ENCODE results near the gene MAP2K1.

- TF ChIP-seq NFE2L2 (IDR thresholded peaks at IDR 0.05; ENCODE audit: low read depth, low read length) (no peak), RCOR1 (IDR thresholded peaks at IDR 0.05; ENCODE audit: insufficient replicate concordance, low read length) (no peak), SMC3 (IDR thresholded peaks at IDR 0.05; ENCODE audit: low read depth, low read length) (no peak), CTCF (conservative IDR thresholded peaks at IDR 0.05; ENCODE audit: low read depth, low read length) (no peak)
These were observed 7.8 kb upstream of the MAP2K1 start for GRCh38 chr15:66378814-66379430.

Data from IMR-90 (cell line).